IMR-90 (cell line): ENCODE measurements around the gene TAF3.
"Not testable (repeated sequence)": the region's sequence is repeated elsewhere in the genome, so short reads cannot be mapped to it uniquely, and the experiment has no call there.

Source experiments
- CTCF ChIP-seq: conservative IDR thresholded peaks from 2 replicates; pipeline ENCODE4 v1.5.1; 2012; ENCODE audit warnings: mild to moderate bottlenecking, low read depth, low read length, improper control_type of control experiment
- FOS ChIP-seq: fragments of 150-350 bp; IDR thresholded peaks from 2 replicates; pipeline ENCODE4 v1.6.1; 2016; ENCODE audit warnings: low read depth, low read length
- RAD21 ChIP-seq: IDR thresholded peaks from 2 replicates; pipeline ENCODE4 v1.6.1; 2012; ENCODE audit warnings: low read length, improper control_type of control experiment
- USF2 ChIP-seq: fragments of 150-350 bp; IDR thresholded peaks from 2 replicates; pipeline ENCODE4 v1.6.1; 2017; ENCODE audit warnings: mild to moderate bottlenecking, antibody characterized with exemption, low read length, low read depth

- TF ChIP-seq FOS, CTCF, RAD21, USF2: not testable (repeated sequence)
These were observed 212.9 kb downstream of the TAF3 start for GRCh38 chr10:8031211-8031610.
